GM21576 (cell line): ENCODE measurements around the gene ZBTB7A.
"Not testable (repeated sequence)": the region's sequence is repeated elsewhere in the genome, so short reads cannot be mapped to it uniquely, and the experiment has no call there.

ENCODE experiments used
- ATAC-seq: cut with Tn5 transposase; IDR thresholded peaks from one replicate; pipeline ENCODE4 v1.9.1; 2021; ENCODE audit warnings: mild to moderate bottlenecking, moderate library complexity; ENCODE audit not compliant: unreplicated experiment

ZBTB7A gene

DNA sequence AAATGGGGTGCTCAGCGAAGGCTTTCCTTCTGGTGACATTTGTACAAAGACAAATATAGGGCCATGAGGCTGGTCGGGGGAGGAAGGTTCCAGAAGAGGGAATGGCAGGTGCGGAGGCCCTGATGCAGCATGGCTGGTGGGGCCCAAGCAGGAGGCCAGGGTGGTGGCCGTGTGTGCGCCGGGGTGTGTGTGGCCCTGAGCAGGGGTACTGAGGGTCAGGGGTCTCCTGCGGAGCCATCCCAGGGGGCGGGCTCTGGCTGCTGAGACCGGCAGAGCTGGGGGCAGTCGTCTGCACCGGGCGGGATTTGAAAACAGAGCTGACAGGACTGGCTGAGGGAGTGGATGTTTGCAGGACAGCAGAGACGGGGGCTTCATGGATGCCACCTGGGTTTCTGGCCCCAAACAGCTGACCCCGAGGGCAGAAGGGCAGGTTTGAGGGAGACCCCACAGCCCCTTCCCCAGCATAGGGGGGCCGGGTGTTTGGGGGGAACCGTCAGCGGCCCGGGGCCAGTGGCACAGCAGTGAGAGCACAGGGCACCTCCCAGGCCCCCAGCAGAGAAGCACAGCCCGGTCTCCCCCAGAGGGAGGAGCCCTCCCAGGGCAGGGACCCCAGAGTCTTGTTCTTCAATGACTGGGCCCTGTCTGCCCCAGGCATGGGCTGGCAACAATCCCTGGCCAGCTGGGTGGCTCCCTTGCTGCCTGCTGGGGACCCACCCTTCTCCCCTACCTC is 47.8 kb downstream of the ZBTB7A start:
- ATAC-seq = no peak

DNA sequence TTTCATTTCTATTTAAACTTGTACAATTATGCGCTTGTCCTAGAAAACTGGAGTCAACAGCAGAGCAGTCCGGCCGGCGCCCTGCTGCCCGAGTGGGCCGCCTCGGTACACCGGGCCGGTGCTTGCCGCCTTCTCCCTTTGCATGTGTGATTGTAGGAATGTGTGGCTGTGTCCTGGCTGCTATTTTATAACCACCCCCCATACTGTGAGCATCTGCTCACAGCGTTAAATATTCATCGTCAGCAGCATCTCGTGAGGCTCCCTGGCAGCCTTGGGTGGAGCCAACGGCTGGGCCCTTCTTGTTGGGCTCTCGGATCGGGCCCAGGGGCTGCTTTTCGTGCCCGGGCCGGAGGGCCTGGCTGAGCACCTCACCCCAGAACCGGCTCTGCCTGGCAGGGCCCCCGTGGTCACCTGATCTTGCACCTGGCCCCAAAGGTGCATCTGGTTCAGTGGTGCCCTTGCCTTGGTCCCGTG is 48.5 kb downstream of the ZBTB7A start:
- no peak for ATAC-seq

DNA sequence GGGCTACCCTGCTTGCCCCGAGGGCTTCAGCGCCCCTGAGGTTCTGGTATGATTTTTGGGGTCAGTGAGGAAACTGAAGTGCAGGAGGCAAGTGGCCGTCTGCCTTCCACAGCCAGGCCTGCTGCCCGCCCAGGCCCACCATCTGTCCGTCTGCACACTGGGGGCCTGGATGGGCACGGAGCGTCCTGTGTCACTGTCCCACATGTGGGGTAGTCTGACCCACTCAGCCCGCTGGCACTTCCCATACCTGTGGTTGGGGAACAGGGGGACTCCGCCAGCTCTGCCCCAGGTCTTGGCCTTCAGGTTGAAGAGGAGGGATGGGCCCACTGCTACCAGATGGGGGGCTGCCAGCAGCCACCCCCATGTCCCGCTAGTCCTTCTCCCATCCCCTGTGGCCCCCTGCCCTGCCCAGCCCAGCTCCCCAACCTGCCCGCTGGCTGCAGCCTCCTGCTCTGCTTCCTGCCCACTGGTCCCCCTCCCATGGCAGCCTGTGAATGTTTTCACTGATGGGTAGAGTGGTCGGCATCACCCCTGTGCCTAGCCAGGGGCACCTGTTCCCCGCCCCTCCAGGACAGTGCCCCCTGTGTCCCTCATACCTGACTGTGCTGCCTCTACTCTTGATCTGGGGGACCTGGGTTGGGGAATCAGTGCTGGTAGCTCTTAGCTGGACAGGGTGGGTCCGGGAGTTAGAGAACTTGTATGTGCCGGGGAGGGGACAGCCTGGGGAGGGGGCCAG is 49.6 kb downstream of the ZBTB7A start:
- no peak for ATAC-seq

- ATAC-seq = no peak
Observed at GRCh38 chr19:4016486-4016885, 50.2 kb downstream of the ZBTB7A start.

DNA sequence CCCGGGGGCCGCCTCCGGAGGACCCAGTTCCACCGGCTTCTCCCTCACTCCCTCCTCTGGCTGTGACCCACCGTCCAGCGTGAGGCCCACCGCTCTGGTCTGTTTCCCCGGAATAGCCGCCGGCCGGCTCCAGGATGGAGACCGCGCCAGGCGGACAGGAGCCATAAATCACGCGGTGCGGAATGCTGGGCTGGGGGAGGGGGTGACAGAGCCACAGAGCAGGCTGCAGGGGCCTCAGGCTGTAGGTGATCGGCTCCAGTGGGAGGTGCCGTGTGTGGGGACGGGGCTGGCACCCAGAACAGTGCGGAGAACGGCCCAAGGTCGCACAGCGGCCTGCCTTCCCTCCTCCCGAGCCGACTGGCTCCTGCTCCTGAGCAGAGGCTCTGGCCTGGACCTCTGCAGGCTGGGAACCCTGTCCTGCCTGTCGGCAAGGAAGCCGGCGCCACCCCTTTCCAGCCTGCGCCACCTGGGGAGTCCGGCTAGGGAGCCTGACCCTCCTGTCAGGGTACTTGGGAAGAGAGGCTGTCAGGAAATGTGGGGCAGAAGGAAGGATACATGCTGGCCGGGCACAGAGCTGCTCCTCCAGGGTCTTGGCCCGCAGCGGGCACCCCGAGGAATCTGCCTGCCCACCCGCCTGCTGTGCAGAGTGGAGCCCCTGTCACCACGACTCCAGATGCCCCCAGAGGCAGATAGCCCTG is 50.8 kb downstream of the ZBTB7A start:
- ATAC-seq = no peak

- no peak for ATAC-seq
Observed at GRCh38 chr19:4014541-4015491, 51.9 kb downstream of the ZBTB7A start.

- ATAC-seq = no peak
Observed at GRCh38 chr19:4013886-4014540, 52.7 kb downstream of the ZBTB7A start.

DNA sequence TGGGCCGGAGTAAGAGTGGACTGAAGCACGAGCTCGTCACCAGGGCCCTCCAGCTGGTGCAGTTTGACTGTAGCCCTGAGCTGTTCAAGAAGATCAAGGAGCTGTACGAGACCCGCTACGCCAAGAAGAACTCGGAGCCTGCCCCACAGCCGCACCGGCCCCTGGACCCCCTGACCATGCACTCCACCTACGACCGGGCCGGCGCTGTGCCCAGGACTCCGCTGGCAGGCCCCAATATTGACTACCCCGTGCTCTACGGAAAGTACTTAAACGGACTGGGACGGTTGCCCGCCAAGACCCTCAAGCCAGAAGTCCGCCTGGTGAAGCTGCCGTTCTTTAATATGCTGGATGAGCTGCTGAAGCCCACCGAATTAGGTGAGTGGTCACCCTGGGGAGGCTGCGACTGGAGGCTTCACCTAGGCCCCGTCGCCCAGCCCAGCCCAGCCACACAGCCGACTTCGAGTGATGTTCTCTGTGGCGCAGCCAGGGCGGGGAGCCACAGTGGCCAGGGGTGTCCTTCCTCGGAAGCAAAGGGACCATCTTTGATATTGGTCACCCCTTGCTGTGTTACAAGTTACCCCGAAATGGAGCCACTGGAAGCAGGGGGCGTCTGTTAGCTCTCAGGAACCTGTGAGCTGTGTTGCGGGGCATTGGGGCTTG is 53.6 kb downstream of the ZBTB7A start:
- no peak for ATAC-seq

DNA sequence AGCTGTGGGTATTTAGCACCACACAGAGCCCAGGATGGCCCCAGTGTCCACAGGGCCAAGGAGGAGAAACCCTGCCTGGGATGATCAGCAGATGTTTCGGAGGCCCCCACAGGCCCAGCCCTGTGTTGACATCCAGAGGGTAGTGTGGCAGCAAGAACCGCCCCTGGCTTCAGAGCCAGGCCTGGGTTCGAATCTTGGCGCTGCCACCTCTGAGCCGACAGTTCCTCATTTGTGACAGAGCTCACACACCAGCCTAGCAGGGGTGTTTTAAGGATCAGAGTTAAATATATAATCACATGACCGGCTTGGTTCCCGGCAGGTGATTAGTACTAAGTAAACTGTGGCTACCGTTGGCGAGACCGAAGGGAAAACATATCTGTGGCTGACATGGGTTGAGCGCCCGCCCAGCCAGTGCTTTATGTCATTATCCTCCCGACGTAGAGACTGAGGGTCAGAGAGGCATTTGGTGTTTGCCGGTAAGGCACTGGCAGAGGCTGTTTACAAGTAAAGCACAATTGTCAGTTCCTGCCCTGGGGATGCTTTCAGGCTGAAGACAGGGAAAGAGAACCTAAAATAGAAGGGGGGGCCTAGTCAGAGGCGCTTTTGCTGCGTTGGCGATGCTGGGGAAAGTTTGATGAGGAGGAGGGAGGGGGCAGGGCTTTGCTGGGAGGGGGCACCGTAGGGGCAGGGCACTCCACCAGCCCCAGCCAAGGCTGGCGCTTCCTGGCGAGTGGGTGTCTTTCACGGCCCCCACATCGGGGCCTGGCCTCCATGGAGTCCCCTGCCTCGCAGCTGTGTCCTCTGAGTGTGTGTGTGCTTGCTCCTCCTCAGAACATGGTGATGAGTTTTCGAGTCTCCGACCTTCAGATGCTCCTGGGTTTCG is 54.4 kb downstream of the ZBTB7A start:
- no peak for ATAC-seq

GRCh38 chr19:4011430-4011829 is 55.3 kb downstream of the ZBTB7A start:
- not testable (repeated sequence) for ATAC-seq

GRCh38 chr19:4010808-4011110 is 55.9 kb downstream of the ZBTB7A start:
- ATAC-seq = no peak

DNA sequence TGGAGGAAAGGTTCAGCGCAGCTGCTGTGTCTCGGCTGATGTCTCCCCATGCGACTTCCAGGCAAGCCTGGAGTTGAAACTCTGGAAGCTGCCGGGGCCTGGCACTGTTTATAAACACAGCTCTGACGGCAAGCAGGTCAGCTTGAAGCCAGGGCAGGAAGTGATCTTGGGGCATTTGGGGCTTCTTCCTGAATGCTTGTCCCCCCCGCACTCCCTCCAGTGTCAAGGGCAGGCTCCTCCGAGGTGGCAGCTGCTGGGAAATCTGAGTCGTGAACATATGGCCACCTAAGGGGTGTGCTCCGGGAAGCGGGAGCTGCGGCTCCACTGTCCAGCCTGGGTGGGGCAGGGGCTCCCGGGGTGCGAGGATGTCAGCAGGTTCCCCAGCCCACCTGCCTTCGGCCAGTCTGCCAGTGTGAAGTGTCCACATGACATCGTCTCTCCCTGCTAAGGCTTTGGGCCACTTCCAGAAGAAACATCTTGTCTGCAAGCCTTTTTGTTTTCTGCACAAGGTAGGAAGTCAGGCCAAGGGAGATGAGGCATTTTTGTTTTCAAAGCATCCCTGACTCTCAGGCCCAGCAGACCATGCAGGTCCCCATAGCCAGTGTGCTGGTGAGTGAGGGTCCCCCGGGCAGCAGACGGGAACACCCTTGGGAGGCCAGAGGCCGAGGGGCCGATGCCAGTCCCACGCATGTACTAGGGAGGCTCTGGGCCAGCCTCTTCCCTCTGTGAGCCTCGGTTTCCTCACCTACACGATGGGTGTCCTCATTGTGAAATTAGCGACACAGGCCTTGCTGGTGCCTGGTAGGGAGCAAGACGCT is 56.5 kb downstream of the ZBTB7A start:
- ATAC-seq = no peak

DNA sequence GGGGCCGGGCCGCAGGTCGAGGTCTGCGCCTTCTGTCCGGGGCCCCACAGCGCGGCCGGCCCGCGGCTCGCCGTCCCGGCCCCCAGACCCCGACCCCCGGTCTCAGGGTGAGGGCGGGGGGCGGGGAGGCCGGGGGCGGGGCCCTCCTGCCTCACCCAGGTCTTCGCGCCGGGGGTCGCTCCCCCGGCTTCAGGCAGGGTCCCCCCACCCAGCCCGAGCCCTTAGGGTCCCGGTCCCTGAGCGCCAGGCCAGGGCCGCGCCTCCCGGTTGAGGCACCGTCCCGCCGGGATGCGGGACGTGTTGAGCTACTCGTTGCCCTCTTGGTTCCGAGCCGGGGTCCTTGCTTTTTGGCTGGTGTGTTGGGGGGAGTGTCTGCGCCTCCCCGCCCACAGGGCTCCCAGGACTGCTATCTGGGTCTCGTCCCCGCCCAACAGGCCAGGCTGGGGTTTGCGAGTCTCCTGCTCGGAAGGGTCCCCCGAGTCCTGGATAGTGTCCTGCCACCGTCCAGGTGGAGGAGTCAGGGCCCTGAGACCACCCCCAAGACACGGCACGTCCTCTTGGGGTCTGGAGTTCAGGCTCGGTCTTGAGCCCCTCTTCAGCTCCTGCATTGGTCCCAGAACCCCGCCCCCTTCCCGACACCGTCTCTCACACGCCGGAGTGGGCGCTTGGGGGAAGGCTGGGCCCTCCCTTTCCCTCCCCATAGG is 58.7 kb downstream of the ZBTB7A start:
- ATAC-seq = peak; percentile 15

GRCh38 chr19:4007021-4007835 is 59.5 kb downstream of the ZBTB7A start, which contains the start of gene PIAS4:
Gene PIAS4, plus strand, starts transcription at chr19:4007736. Its CDS starts 25 bp downstream, at chr19:4007761.
- ATAC-seq = peak; percentile 66

GRCh38 chr19:4005436-4005835 is 61.3 kb downstream of the ZBTB7A start:
- not testable (repeated sequence) for ATAC-seq

DNA sequence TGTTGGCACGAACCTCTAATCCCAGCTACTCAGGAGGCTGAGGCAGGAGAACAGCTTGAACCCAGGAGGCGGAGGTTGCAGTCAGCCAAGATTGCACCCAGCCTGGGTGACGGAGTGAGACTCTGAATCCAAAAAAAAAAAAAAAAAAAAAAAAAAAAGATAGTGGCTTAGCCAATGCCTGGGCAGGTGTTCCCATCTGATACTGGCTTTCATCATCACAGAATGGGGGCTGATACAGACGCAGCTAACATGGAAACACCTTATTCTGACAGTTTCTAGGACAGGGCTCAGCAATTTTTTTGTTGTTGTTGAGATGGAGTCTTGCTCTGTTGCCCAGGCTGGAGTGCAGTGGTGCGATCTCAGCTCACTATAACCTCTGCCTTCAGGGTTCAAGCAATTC is 65.9 kb downstream of the ZBTB7A start:
- ATAC-seq = not testable (repeated sequence)
